ENCODE measurements around the gene RAB6A. TPM values are rescaled to one million over a fixed set of nuclear protein-coding genes. Genes with fewer than 3 reads are reported as not detected.

RAB6A gene
- total and polyA plus RNA-seq, 10 of the 15 experiments (the other 5 are each of a cell fraction or from before 2014, with no cell fraction given): 9.8 to 107 (median 34.1) TPM

- TF ChIP-seq ZNF687 (IDR thresholded peaks at IDR 0.05) (no peak), E2F8 (IDR thresholded peaks at IDR 0.05; ENCODE audit: low read depth, partially characterized antibody) (no peak), ZNF622 (IDR thresholded peaks at IDR 0.05) (no peak), MYC (IDR thresholded peaks at IDR 0.05; ENCODE audit: insufficient read depth, insufficient read length, insufficient replicate concordance, low read length, severe bottlenecking) (no peak), TCF3 (IDR thresholded peaks at IDR 0.05; ENCODE audit: borderline replicate concordance, insufficient read depth, low read depth, low read length) (no peak), DPF2 (IDR thresholded peaks at IDR 0.05) (no peak), E4F1 (IDR thresholded peaks at IDR 0.05; ENCODE audit: borderline replicate concordance, partially characterized antibody) (no peak), ATF7 (IDR thresholded peaks at IDR 0.05; ENCODE audit: low read depth) (no peak), MXI1 (IDR thresholded peaks at IDR 0.05; ENCODE audit: low read depth, low read length) (no peak), HCFC1 (IDR thresholded peaks at IDR 0.05; ENCODE audit: low read length) (no peak), ZSCAN29 (IDR thresholded peaks at IDR 0.05) (no peak)
Measured at GRCh38 chr11:73752903-73753302, 8.0 kb downstream of the RAB6A start (continued).

All from GM12878 (cell line).